Adrenal gland (tissue), 12 donors: ENCODE results near the gene MYL6B. TPM values are rescaled to one million over a fixed set of nuclear protein-coding genes. Genes with fewer than 3 reads are reported as not detected.

Experiments used
- DNase-seq, 7 donors: peaks; one replicate each; pipeline ENCODE4 v3.0.0-alpha.2; 2019 to 2020
- H3K27ac ChIP-seq, 5 donors: fragments of 200-600 bp; sonication (generic) in 4 of 5; 1 replicate in 3 of 5; 2 replicates in 2 of 5; pipeline versions ENCODE4 v1.5.1 to v1.8.0; 2016 to 2020; ENCODE audit warnings: mild to moderate bottlenecking in 1 of 5
- H3K27me3 ChIP-seq: fragments of 200-600 bp; 2 replicates; pipeline ENCODE4 v1.8.0; 2021
- H3K36me3 ChIP-seq, 2 donors: fragments of 200-600 bp; replicated peaks in 1 of 2; 1 replicate in 1 of 2; 2 replicates in 1 of 2; pipeline versions ENCODE4 v1.5.1 to v1.8.0; 2018 to 2022
- H3K4me1 ChIP-seq, 2 donors: fragments of 200-600 bp; replicated peaks in 1 of 2; 1 replicate in 1 of 2; 2 replicates in 1 of 2; pipeline versions ENCODE4 v1.5.1 to v1.8.0; 2018 to 2021
- H3K4me3 ChIP-seq, 4 donors: fragments of 200-600 bp; sonication (generic) in 3 of 4; one replicate each; pipeline ENCODE4 v1.5.1; 2016 to 2018
- H3K9me3 ChIP-seq, 3 donors: fragments of 200-600 bp; sonication (generic) in 1 of 3; replicated peaks in 1 of 3; 1 replicate in 2 of 3; 2 replicates in 1 of 3; pipeline versions ENCODE4 v1.5.1 to v1.8.0; 2016 to 2021
- CTCF ChIP-seq, 6 experiments: fragments of 450-650 bp in 4 of 6; fragments of 200-600 bp in 2 of 6; sonication (generic) in 1 of 6; IDR thresholded peaks; 1 replicate in 5 of 6; 2 replicates in 1 of 6; pipeline versions ENCODE4 v1.5.1 to v1.8.0; 2016 to 2021; ENCODE audit warnings: antibody characterized with exemption in 6 of 6, mild to moderate bottlenecking in 2 of 6, moderate library complexity in 1 of 6
- POLR2A ChIP-seq, 2 donors: fragments of 450-650 bp; IDR thresholded peaks; one replicate each; pipeline ENCODE4 v1.6.1; 2017; ENCODE audit warnings: antibody characterized with exemption in 2 of 2, mild to moderate bottlenecking in 2 of 2, moderate library complexity in 1 of 2
- WGBS, 4 donors: extraction: QIAGEN DNeasy Blood & Tissue Kit in 2 of 4; methylation state at CpG; one replicate each; pipeline versions ENCODE4 v1.1.5 to v1.1.7; 2013 to 2017; 5-methylcytosine and 5-hydroxymethylcytosine counted together
- intact Hi-C, 2 donors: fragments of 100-400 bp; cut with DNase I; formaldehyde crosslinking; loops; one replicate each; pipeline versions ENCODE4 v1.14.1 to v1.15.0; 2022 to 2023
- polyA plus RNA-seq, 3 donors: library from polyadenylated mRNA; stranded (reverse); fragments of 200-250 nt in 2 of 3; fragments of 350-450 nt in 1 of 3; fragmentation: Illumina TruSeq in 1 of 3; extraction: RNeasy Lipid Tissue Mini Kit (QIAGEN cat#74804) in 1 of 3; gene quantifications; one replicate each; pipeline ENCODE4 v1.2.3, GENCODE V29; 2013 to 2014
- total RNA-seq, 9 donors: library from RNA; depleted of rRNA in 4 of 9; stranded (reverse); fragments of >200 nt in 4 of 9; fragments of 120-200 nt in 1 of 9; fragmentation: NEBNext Ultra II Directional in 1 of 9; extraction: Animal tissue kit (Norgen Biotek cat#: 25700) in 1 of 9; gene quantifications; one replicate each; pipeline versions ENCODE4 v1.1.0 to v1.2.4, GENCODE V29; 2013 to 2023
- donor health status: healthy with polysubstance abuse.
- donor health status: Bipolar disorder and iron deficiency.
- donor health status: DM: yes; HTN: yes; CAD: no.
- donor health status: DM: no; HTN: no; CAD: no.
- donor health status: DM: no; HTN: no; CAD: no.
- donor health status: DM: yes; HTN: yes; CAD: no.

Gene MYL6B
- total and polyA plus RNA-seq, 12 donors: 28.0 to 129 (median 71.9) TPM

- H3K36me3 ChIP-seq: no peaks in the 10 kb centered on the region
- no peaks in the 10 kb centered on the region for H3K9me3 ChIP-seq
- 5 to 11% (median 9%) methylated on average over 12 of the region's 12 CpGs for WGBS, 4 donors
- TF ChIP-seq POLR2A (IDR thresholded peaks at IDR 0.05) (no peak), CTCF (IDR thresholded peaks at IDR 0.05) (peak; percentile 19 to 76 (median 59))
- peak in 6 of 7 donors; percentile 57 to 84 (median 63) for DNase-seq
- peak overlapping the region; percentile 80 to 97 (median 95) for H3K27ac ChIP-seq
- peaks cover 23 to 29% of the 10 kb centered on the region in 2 donors for H3K4me1 ChIP-seq
- intact Hi-C loops: no loop called here
- peak overlapping the region in 3 of 4 donors; percentile 20 to 59 (median 38) for H3K4me3 ChIP-seq
- no peaks in the 10 kb centered on the region for H3K27me3 ChIP-seq
These were observed 685 bp upstream of the MYL6B start for GRCh38 chr12:56151672-56152131.

- peak overlapping the region in 4 of 5 donors; percentile 80 to 97 (median 88) for H3K27ac ChIP-seq
- H3K9me3 ChIP-seq: no peaks in the 10 kb centered on the region
- TF ChIP-seq POLR2A (IDR thresholded peaks at IDR 0.05) (no peak), CTCF (IDR thresholded peaks at IDR 0.05) (no peak)
- H3K4me3 ChIP-seq: peak overlapping the region in 2 of 4 donors; percentile 38 to 59
- DNase-seq: no peak
- WGBS, 4 donors: 12 to 20% (median 17%) methylated on average over 8 of the region's 8 CpGs
- peaks cover 15 to 26% of the 10 kb centered on the region in 2 donors for H3K4me1 ChIP-seq
- intact Hi-C loops: no loop called here
- H3K27me3 ChIP-seq: no peaks in the 10 kb centered on the region
- H3K36me3 ChIP-seq: no peaks in the 10 kb centered on the region
These were observed 630 bp downstream of the MYL6B start for GRCh38 chr12:56152756-56153677.

- WGBS, 4 donors: 62 to 92% (median 80%) methylated on average over 2 to 5 of the region's 5 CpGs
- Histone ChIP-seq H3K27ac (no peak overlapping the region), H3K27me3 (no peaks in the 10 kb centered on the region), H3K4me3 (no peak overlapping the region), H3K4me1 (peaks cover 15 to 26% of the 10 kb centered on the region in 2 donors), H3K9me3 (no peaks in the 10 kb centered on the region), H3K36me3 (no peaks in the 10 kb centered on the region)
- intact Hi-C loops: no loop called here
- no peak for DNase-seq
- TF ChIP-seq POLR2A (IDR thresholded peaks at IDR 0.05) (no peak), CTCF (IDR thresholded peaks at IDR 0.05) (no peak)
These were observed 1.3 kb downstream of the MYL6B start for GRCh38 chr12:56153678-56154065.

- Histone ChIP-seq H3K27me3 (no peaks in the 10 kb centered on the region), H3K4me3 (no peak overlapping the region), H3K36me3 (no peaks in the 10 kb centered on the region), H3K9me3 (no peaks in the 10 kb centered on the region), H3K4me1 (peaks cover 16 to 28% of the 10 kb centered on the region in 2 donors), H3K27ac (no peak overlapping the region)
- intact Hi-C loops: no loop called here
- 93 to 100% (median 100%) methylated on average over 1 of the region's 1 CpG for WGBS, 4 donors
- DNase-seq: no peak
- TF ChIP-seq POLR2A (IDR thresholded peaks at IDR 0.05) (no peak), CTCF (IDR thresholded peaks at IDR 0.05) (no peak)
These were observed 1.9 kb downstream of the MYL6B start for GRCh38 chr12:56154246-56154771.
